NCI-H460 (cell line): ENCODE measurements around the gene SLC50A1. TPM values are rescaled to one million over a fixed set of nuclear protein-coding genes. Genes with fewer than 3 reads are reported as not detected.
"Not testable (repeated sequence)": the region's sequence is repeated elsewhere in the genome, so short reads cannot be mapped to it uniquely, and the experiment has no call there.

Source experiments
- DNase-seq: peaks from one replicate; pipeline ENCODE4 v3.0.0-alpha.2; 2016; ENCODE audit warnings: low read depth; ENCODE audit errors: extremely low read depth
- total RNA-seq: library from RNA; depleted of rRNA; stranded (reverse); fragments of >200 nt; shearing (Covaris generic); gene quantifications from 2 replicates; pipeline ENCODE4 v1.2.3, GENCODE V29; 2014

The SLC50A1 gene
- total RNA-seq, 1 experiment from 2014 or later, result 53.4 TPM

GRCh38 chr1:155133799-155134281 is 1.8 kb upstream of the SLC50A1 start:
- no peak for DNase-seq

- DNase-seq, result no peak
These were observed 1.3 kb upstream of the SLC50A1 start for GRCh38 chr1:155134322-155134721.

- peak; percentile 89 for DNase-seq
These were observed 705 bp upstream of the SLC50A1 start for GRCh38 chr1:155134880-155135414.

GRCh38 chr1:155136748-155137147 is 1.1 kb downstream of the SLC50A1 start:
- no peak for DNase-seq

- DNase-seq, result no peak
These were observed 1.7 kb downstream of the SLC50A1 start for GRCh38 chr1:155137154-155137949.

- peak; percentile 83 for DNase-seq
These were observed 4.4 kb downstream of the SLC50A1 start, which contains the start of gene DPM3 for GRCh38 chr1:155139895-155140629. Gene DPM3, minus strand, starts transcription at chr1:155140531. Its CDS starts 291 bp downstream, at chr1:155140240.

- no peak for DNase-seq
These were observed 4.9 kb downstream of the SLC50A1 start for GRCh38 chr1:155140630-155140953.

- no peak for DNase-seq
These were observed 6.1 kb downstream of the SLC50A1 start for GRCh38 chr1:155141749-155142148.

GRCh38 chr1:155145491-155145890 is 9.8 kb downstream of the SLC50A1 start:
- no peak for DNase-seq

- not testable (repeated sequence) for DNase-seq
These were observed 20.5 kb downstream of the SLC50A1 start for GRCh38 chr1:155155996-155156643.

GRCh38 chr1:155158991-155159390 is 23.3 kb downstream of the SLC50A1 start:
- DNase-seq, result no peak

GRCh38 chr1:155160128-155160527 is 24.5 kb downstream of the SLC50A1 start:
- no peak for DNase-seq

GRCh38 chr1:155162631-155163030 is 27.0 kb downstream of the SLC50A1 start:
- not testable (repeated sequence) for DNase-seq

- DNase-seq, result not testable (repeated sequence)
These were observed 28.1 kb downstream of the SLC50A1 start for GRCh38 chr1:155163785-155164184.

- DNase-seq, result not testable (repeated sequence)
These were observed 29.0 kb downstream of the SLC50A1 start for GRCh38 chr1:155164625-155165024.

- no peak for DNase-seq
These were observed 30.4 kb downstream of the SLC50A1 start for GRCh38 chr1:155166051-155166470.

- no peak for DNase-seq
These were observed 31.0 kb downstream of the SLC50A1 start for GRCh38 chr1:155166471-155167165.

- DNase-seq, result peak; percentile 92
These were observed 31.8 kb downstream of the SLC50A1 start for GRCh38 chr1:155167166-155168104.

- not testable (repeated sequence) for DNase-seq
These were observed 32.4 kb downstream of the SLC50A1 start for GRCh38 chr1:155168105-155168445.
